ENCODE data around the gene TNFSF12. TPM values are rescaled to one million over a fixed set of nuclear protein-coding genes. Genes with fewer than 3 reads are reported as not detected.

Gene TNFSF12
- total and polyA plus RNA-seq, 9 of the 15 experiments (the other 6 are each of a cell fraction or from before 2014, with no cell fraction given), result 0.03 to 0.95 (median 0.19) TPM; not detected in 3

- TF ChIP-seq PATZ1 (CRISPR knock-in tag; IDR thresholded peaks at IDR 0.05; ENCODE audit: borderline replicate concordance) (no peak), NR2C2 (CRISPR knock-in tag; IDR thresholded peaks at IDR 0.05) (no peak), NR2C2 (tag; IDR thresholded peaks at IDR 0.05) (0 out of 2 replicates have a peak, but pooled peaks have one; percentile 26), CTBP1 (IDR thresholded peaks at IDR 0.05; ENCODE audit: borderline replicate concordance) (peak; percentile 39; the same call in 1 of the 2 replicates), TAF7 (tag; IDR thresholded peaks at IDR 0.05) (no peak), ZNF583 (CRISPR knock-in tag; IDR thresholded peaks at IDR 0.05) (0 out of 2 replicates have a peak, but pooled peaks have one; percentile 33), RBBP5 (IDR thresholded peaks at IDR 0.05; ENCODE audit: borderline replicate concordance, insufficient read depth, low read length, poor library complexity, severe bottlenecking) (peak; percentile 22), ESRRA (IDR thresholded peaks at IDR 0.05; ENCODE audit: borderline replicate concordance, low read depth) (peak; percentile 84), EP300 (IDR thresholded peaks at IDR 0.05; ENCODE audit: low read length) (0 out of 2 replicates have a peak, but pooled peaks have one; percentile 11), CBFA2T2 (conservative IDR thresholded peaks at IDR 0.05) (no peak), POLR2AphosphoS5 (IDR thresholded peaks at IDR 0.05; ENCODE audit: control insufficient read depth, insufficient read depth, low read depth, low read length) (0 out of 2 replicates have a peak, but pooled peaks have one; percentile 6), CREB1 (IDR thresholded peaks at IDR 0.05) (no peak), CREB1 (CRISPR knock-in tag; IDR thresholded peaks at IDR 0.05) (no peak), CXXC5 (CRISPR knock-in tag; IDR thresholded peaks at IDR 0.05) (peak; percentile 11; the same call in 1 of the 2 replicates), ZNF592 (IDR thresholded peaks at IDR 0.05) (peak; percentile 80)
- TF ChIP-seq, protein P1, sequence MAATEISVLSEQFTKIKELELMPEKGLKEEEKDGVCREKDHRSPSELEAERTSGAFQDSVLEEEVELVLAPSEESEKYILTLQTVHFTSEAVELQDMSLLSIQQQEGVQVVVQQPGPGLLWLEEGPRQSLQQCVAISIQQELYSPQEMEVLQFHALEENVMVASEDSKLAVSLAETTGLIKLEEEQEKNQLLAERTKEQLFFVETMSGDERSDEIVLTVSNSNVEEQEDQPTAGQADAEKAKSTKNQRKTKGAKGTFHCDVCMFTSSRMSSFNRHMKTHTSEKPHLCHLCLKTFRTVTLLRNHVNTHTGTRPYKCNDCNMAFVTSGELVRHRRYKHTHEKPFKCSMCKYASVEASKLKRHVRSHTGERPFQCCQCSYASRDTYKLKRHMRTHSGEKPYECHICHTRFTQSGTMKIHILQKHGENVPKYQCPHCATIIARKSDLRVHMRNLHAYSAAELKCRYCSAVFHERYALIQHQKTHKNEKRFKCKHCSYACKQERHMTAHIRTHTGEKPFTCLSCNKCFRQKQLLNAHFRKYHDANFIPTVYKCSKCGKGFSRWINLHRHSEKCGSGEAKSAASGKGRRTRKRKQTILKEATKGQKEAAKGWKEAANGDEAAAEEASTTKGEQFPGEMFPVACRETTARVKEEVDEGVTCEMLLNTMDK (IDR thresholded peaks at IDR 0.05; ENCODE audit: borderline replicate concordance, insufficient read depth, low read depth, low read length, poor library complexity, severe bottlenecking), result peak; percentile 91
- TF ChIP-seq, protein P2, sequence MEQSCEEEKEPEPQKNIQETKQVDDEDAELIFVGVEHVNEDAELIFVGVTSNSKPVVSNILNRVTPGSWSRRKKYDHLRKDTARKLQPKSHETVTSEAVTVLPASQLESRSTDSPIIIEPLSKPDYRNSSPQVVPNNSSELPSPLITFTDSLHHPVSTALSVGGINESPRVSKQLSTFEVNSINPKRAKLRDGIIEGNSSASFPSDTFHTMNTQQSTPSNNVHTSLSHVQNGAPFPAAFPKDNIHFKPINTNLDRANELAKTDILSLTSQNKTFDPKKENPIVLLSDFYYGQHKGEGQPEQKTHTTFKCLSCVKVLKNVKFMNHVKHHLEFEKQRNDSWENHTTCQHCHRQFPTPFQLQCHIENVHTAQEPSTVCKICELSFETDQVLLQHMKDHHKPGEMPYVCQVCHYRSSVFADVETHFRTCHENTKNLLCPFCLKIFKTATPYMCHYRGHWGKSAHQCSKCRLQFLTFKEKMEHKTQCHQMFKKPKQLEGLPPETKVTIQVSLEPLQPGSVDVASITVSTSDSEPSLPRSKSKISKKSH (CRISPR knock-in tag; IDR thresholded peaks at IDR 0.05), result no peak
Observed at GRCh38 chr17:7586673-7587419, 38.0 kb downstream of the TNFSF12 start (continued).
